GM12878 (cell line): Measurements from ENCODE around the gene BIK. TPM values are rescaled to one million over a fixed set of nuclear protein-coding genes. Genes with fewer than 3 reads are reported as not detected.
A peak's percentile ranks its signal among the peaks of the same experiment; 100 is the strongest.

ENCODE experiments used
- BACH1 ChIP-seq: fragments of 450-650 bp; IDR thresholded peaks from 2 replicates; pipeline ENCODE4 v1.6.1; 2017; ENCODE audit warnings: mild to moderate bottlenecking, borderline replicate concordance
- BRCA1 ChIP-seq: IDR thresholded peaks from 2 replicates; pipeline ENCODE4 v1.6.1; 2011; ENCODE audit warnings: low read depth, low read length, improper control_type of control experiment
- CHD2 ChIP-seq: IDR thresholded peaks from 2 replicates; pipeline ENCODE4 v1.6.1; 2011; ENCODE audit warnings: low read depth, low read length, improper control_type of control experiment, borderline replicate concordance
- CHD4 ChIP-seq: fragments of 200-600 bp; sonication (generic); IDR thresholded peaks from 2 replicates; pipeline ENCODE4 v1.6.1; 2016; ENCODE audit warnings: mild to moderate bottlenecking
- CREM ChIP-seq: IDR thresholded peaks from 2 replicates; pipeline ENCODE4 v1.6.1; 2014; ENCODE audit warnings: antibody characterized with exemption, low read depth
- ELK1 ChIP-seq: IDR thresholded peaks from 2 replicates; pipeline ENCODE4 v1.6.1; 2012; ENCODE audit warnings: low read depth, low read length, improper control_type of control experiment
- EZH2 ChIP-seq: IDR thresholded peaks from 2 replicates; pipeline ENCODE4 v1.6.1; 2012; ENCODE audit warnings: low read depth, mild to moderate bottlenecking, control low read depth, inconsistent platforms, low read length, borderline replicate concordance; ENCODE audit not compliant: control insufficient read depth
- IKZF1 ChIP-seq: fragments of 450-650 bp; conservative IDR thresholded peaks from 2 replicates; pipeline ENCODE4 v1.6.1; 2017; ENCODE audit warnings: antibody characterized with exemption, mild to moderate bottlenecking
- LARP7 ChIP-seq: fragments of 450-650 bp; IDR thresholded peaks from 2 replicates; pipeline ENCODE4 v1.6.1; 2017; ENCODE audit warnings: mild to moderate bottlenecking
- MAX ChIP-seq: IDR thresholded peaks from 2 replicates; pipeline ENCODE4 v1.6.1; 2012; ENCODE audit warnings: low read depth, low read length, improper control_type of control experiment
- MLLT1 ChIP-seq: fragments of 450-650 bp; IDR thresholded peaks from 2 replicates; pipeline ENCODE4 v1.6.1; 2016; ENCODE audit warnings: mild to moderate bottlenecking
- NKRF ChIP-seq: fragments of 450-650 bp; conservative IDR thresholded peaks from 2 replicates; pipeline ENCODE4 v1.6.1; 2017; ENCODE audit warnings: mild to moderate bottlenecking, moderate library complexity
- POLR2A ChIP-seq: IDR thresholded peaks from 2 replicates; pipeline ENCODE4 v1.6.1; 2011; ENCODE audit warnings: low read depth, mild to moderate bottlenecking, low read length
- RFX5 ChIP-seq: IDR thresholded peaks from 2 replicates; pipeline ENCODE4 v1.6.1; 2011; ENCODE audit warnings: low read depth, low read length, improper control_type of control experiment
- RUNX3 ChIP-seq: IDR thresholded peaks from 2 replicates; pipeline ENCODE4 v1.6.1; 2012; ENCODE audit warnings: low read length, inconsistent platforms
- SMARCA5 ChIP-seq: fragments of 450-650 bp; IDR thresholded peaks from 2 replicates; pipeline ENCODE4 v1.6.1; 2017; ENCODE audit warnings: mild to moderate bottlenecking
- SP1 ChIP-seq: IDR thresholded peaks from one replicate; pipeline ENCODE4 v1.6.1; 2011; ENCODE audit warnings: low read depth, low read length
- STAT1 ChIP-seq: fragments of 450-650 bp; conservative IDR thresholded peaks from 2 replicates; pipeline ENCODE4 v1.6.1; 2014; ENCODE audit warnings: antibody characterized with exemption, mild to moderate bottlenecking
- TCF12 ChIP-seq: IDR thresholded peaks from 2 replicates; pipeline ENCODE4 v1.6.1; 2011; ENCODE audit warnings: low read depth, mild to moderate bottlenecking, low read length
- TCF7 ChIP-seq: IDR thresholded peaks from 2 replicates; pipeline ENCODE4 v1.6.1; 2014; ENCODE audit warnings: antibody characterized with exemption, borderline replicate concordance
- ZBTB11 ChIP-seq: fragments of 450-650 bp; formaldehyde crosslinking; IDR thresholded peaks from 2 replicates; pipeline ENCODE4 v1.5.0; 2022; ENCODE audit warnings: mild to moderate bottlenecking, missing genetic modification characterization
- ZNF274 ChIP-seq: IDR thresholded peaks from one replicate; pipeline ENCODE4 v1.8.0; 2011; ENCODE audit not compliant: insufficient read length, insufficient read depth
- ZNF384 ChIP-seq: IDR thresholded peaks from 2 replicates; pipeline ENCODE4 v1.6.1; 2012; ENCODE audit warnings: low read depth, mild to moderate bottlenecking, low read length, improper control_type of control experiment, borderline replicate concordance
- ZSCAN29 ChIP-seq: fragments of 450-650 bp; IDR thresholded peaks from 2 replicates; pipeline ENCODE4 v1.6.1; 2017; ENCODE audit warnings: mild to moderate bottlenecking, moderate library complexity
- ZZZ3 ChIP-seq: IDR thresholded peaks from 2 replicates; pipeline ENCODE4 v1.6.1; 2011; ENCODE audit warnings: low read depth; ENCODE audit not compliant: control insufficient read depth, insufficient read length
- polyA plus RNA-seq, 11 experiments: library from polyadenylated mRNA; depleted of rRNA in 4 of 11; unstranded in 6 of 11; stranded (reverse) in 5 of 11; fragments of >200 nt; fragmentation: Nextera tagmentation in 4 of 11; fragmentation: Illumina TruSeq in 1 of 11; extraction: Ambion mirVana in 4 of 11; extraction: Trizol in 1 of 11; gene quantifications; 1 replicate in 1 of 11; 2 replicates in 10 of 11; pipeline versions ENCODE4 v1.2.1 to v1.2.3, GENCODE V29; 2011 to 2016; ENCODE audit warnings: inconsistent platforms in 2 of 11, missing spikeins in 2 of 11, low read depth in 1 of 11
- total RNA-seq, 4 experiments: library from RNA; depleted of rRNA in 3 of 4; stranded (reverse); fragments of >200 nt in 3 of 4; fragmentation: Illumina TruSeq in 1 of 4; extraction: Trizol in 1 of 4; gene quantifications; 2 replicates each; pipeline versions ENCODE4 v1.2.1 to v1.2.3, GENCODE V29; 2013 to 2021

The BIK gene
- total and polyA plus RNA-seq, 10 of the 15 experiments (the other 5 are each of a cell fraction or from before 2014, with no cell fraction given), result 0.33 to 9.8 (median 3.9) TPM

GRCh38 chr22:43110927-43111623, 525 bp downstream of the BIK start (continued):
- TF ChIP-seq IKZF1 (peak; percentile 50; the same call in 1 of the 2 replicates), ZBTB11 (no peak), ZZZ3 (no peak), SP1 (peak; percentile 65), TCF7 (no peak), SMARCA5 (no peak), RUNX3 (no peak), STAT1 (no peak), CHD4 (no peak), BACH1 (no peak), MLLT1 (no peak), RFX5 (no peak), ZNF384 (no peak), ZNF274 (no peak), CREM (no peak), CHD2 (no peak), BRCA1 (no peak), MAX (no peak; the same call in 1 of the 2 replicates), ELK1 (no peak), NKRF (no peak), TCF12 (peak; percentile 47; the same call in 1 of the 2 replicates), LARP7 (peak; percentile 20; the same call in 1 of the 2 replicates), ZSCAN29 (no peak), POLR2A (peak; percentile 8; the same call in 1 of the 2 replicates), EZH2 (no peak)
